ENCODE data around the gene ZFYVE9.
"Not testable (repeated sequence)": the region's sequence is repeated elsewhere in the genome, so short reads cannot be mapped to it uniquely, and the experiment has no call there.

The ZFYVE9 gene
- total RNA-seq: 12.4 reads per million, percentile 36 among the genes with 10 or more reads in this experiment

DNA sequence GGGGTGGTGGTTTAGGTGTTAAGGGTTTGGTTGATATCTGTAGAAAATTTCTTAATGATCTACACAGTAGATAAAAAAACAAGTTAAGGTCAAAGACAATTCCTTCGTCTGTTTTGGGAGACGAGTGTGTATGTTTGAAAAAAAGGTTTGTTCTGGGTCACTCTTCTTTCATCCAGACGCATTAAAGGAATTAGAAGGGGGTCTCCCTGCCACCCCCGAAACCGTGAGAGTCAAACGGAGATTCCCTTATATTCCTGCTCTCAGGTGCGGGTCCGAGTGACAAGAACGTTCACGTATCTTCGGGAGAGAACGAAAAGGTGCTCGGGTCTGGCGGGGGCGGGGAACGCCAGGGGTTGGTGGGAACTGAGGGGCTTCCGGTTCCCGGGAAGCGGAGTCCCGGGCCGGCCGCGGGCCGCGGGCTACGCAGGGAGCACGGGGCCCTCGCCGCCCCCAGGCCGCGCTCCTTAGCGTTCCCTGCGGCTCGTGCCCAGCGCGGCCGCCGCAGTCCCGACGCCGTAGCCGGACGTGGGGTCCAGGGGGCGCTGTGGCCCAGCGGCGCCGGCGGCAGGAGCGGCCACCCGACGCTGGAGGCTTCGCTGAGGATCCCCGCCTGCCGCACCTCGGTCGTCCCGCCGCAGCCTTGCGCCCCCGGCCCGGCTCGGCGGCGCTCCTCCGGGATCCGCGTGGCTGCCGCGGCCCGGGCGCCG lies at the start of gene ZFYVE9:
Gene ZFYVE9 (plus strand): TSS at position 577 of the 707 bp plus-strand sequence. CDS start 91,118 bp downstream, outside the sequence.
- DNase-seq: peak; percentile 60

GRCh38 chr1:52094300-52094699 lies 47.6 kb upstream of the ZFYVE9 start:
- not testable (repeated sequence) for DNase-seq

DNA sequence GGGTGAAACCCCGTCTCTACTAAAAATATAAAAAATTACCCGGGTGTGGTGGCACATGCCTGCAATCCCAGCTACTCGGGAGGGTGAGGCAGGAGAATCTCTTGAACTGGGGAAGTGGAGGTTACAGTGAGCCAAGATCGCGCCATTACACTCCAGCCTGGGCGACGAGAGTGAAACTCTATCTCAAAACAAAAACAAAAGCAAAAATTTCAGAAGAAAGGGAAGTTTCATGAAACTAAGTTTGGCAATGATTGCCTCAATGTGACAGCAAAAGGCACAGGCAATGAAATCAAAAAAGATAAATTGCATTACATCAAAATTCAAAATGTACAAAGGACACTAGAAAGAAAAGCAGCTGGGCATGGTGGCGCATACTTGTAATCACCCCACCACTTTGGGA lies 45.7 kb upstream of the ZFYVE9 start:
- no peak for DNase-seq

DNA sequence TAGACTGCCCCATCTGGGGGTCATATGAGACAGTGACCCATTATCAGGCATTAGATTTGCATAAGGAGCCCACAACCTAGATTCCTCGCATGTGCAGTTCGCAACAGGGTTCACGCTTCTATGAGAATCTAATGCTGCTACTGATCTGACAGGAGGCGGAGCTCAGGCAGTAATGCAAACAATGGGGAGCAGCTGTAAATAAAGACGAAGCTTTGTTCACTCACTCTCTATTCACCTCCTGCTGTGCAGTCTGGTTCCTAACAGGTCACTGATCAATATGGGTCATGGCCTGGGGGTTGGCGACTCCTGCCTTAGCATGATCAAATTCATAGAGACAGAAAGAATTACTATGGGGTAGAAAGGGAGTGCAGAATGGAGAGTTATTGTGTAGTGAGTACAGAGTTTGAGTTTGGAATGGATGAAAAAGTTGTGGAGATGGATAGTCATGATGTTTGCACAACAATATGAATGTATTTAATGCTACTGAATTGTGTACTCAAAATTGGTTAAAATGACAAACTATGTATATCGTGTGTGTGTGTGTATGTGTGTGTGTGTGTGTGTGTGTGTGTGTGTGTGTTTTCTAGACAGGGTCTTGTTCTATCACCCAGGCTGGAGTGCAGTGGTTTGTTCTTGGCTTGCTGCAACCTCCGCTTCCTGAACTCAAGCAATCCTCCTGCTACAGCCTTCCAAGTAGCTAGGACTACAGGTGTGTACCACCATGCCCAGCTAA lies 43.6 kb upstream of the ZFYVE9 start:
- DNase-seq: no peak

GRCh38 chr1:52102336-52103013 lies 39.4 kb upstream of the ZFYVE9 start:
- no peak for DNase-seq

DNA sequence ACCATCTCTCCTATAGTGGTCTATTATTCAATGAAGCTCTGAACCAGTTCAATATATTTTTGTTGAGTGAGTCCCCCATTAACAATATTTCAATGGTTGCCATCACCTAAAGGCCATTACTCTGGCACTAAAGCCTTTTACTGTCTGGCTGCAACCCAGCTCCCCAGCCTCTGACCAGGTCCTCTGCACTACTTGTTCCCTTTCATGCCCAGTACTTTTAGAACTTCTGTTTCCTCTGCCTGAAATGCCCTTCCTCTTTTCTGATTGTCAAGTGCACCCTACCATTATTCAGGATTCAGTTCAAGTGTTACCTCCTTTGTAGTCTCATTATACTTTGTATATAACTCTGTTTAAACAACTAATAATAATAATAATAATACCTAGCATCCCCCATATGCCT lies 30.4 kb upstream of the ZFYVE9 start:
- DNase-seq: no peak

- no peak for DNase-seq
Observed at GRCh38 chr1:52112489-52112888, 29.4 kb upstream of the ZFYVE9 start.

DNA sequence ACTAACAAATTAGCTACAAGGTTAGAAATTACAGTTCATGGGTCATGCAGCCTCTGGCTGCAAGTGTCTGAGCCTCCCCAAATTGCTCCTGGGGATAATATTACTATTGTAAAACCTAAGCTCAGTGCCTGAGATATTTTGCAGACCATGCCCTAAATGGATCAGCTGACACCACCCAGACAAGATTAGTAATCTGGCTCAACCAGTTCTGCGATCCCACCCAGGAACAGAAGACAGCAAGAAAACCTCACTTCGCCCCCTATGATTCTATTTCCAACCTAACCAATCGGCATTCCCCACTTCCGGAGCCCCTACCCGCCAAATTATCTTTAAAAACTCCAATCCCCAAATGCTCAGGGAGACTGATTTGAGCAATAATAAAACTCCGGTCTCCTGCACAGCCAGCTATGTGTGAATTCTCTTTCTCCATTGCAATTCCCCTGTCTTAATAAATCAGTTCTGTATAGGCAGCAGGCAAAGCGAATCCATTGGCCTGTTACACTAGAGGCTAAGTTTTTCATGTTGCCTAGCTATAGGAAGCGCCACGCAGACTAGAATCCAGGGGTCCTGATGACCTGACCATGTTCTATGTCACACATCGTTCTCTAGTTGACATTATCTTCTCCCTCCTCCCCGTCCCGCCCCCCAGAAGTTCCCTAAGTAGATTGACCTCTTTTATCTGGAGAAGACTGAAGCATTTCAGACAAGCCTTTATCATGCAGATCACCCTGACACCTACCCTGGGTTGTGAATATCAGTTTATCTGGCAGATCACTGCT lies 22.4 kb upstream of the ZFYVE9 start:
- no peak for DNase-seq

GRCh38 chr1:52122384-52122783 lies 19.5 kb upstream of the ZFYVE9 start:
- no peak for DNase-seq

GRCh38 chr1:52123622-52124021 lies 18.3 kb upstream of the ZFYVE9 start:
- no peak for DNase-seq

GRCh38 chr1:52125736-52126359 lies 16.0 kb upstream of the ZFYVE9 start:
- no peak for DNase-seq

GRCh38 chr1:52127181-52128180 lies 14.4 kb upstream of the ZFYVE9 start:
- DNase-seq: no peak

DNA sequence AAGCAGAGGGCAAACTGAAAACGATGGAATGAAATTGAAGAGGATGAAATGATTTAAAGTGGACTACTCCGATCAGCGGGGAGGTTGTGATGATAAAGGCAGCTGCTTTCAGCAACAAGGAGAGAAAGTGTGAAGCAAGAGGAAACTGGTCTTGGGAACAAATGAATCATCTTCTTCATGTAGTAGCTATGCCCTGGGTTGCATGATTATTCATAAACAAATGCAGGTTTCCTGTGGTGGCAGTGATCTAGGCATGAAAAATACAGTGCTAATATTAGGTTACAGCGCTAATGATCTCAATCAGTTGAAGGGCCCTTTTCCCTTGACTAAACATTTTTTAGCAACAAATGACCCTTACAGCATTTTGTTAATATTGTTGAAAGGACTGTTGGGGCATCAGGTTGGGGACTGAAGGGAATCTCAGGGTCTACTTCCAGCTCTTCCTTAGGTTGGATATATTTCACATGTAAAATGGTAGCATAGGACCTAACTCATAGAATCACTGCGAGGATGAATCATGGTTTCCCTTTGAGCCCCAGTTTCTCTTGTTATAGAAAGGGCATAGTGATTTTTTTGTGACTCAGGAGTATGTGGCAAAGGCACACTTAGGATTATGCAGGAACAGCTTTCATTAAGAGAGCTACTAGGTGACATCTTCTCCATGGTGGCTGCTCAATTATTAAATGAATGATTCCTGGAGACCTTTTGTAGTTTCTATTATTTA lies 1.9 kb upstream of the ZFYVE9 start:
- no peak for DNase-seq

DNA sequence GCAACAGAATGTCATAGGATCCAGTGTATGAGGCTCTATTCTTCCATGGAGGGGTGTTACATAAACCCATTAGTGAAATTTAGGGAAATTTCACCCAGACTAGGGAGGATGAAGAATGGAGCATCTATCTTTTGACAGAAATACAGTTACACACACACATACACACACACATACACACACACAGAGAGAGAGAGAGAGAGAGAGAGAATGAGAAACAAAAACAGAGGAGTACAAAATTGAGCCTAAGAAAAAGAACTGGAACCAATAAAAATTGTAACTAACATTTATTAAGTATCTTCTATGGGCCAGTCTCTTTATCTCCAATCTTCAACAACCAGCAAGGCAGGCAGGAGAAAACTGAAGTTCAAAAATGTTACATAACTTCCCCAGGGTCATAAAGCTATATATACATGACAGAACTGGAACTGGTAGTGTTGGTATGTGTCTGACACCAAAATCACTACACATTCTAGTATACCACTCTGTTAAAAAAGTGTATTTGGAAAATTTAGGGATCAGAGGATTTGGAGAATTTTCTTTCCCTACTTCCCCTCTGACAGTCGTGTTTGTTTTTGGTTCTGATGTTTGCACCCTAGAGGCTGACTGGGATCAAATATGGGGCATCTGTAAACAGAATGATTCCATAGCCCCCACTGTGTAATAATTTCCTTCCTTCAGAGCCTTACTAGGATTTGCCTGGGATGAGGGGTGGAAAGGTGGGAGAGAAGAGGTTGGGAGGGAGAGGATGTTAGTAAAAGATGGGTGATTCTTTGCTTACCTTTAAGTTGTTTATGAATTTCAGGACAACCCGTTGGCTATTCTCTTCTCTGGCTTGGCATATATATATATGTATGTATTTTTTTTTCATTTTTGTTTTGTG lies 1.0 kb upstream of the ZFYVE9 start:
- DNase-seq: no peak

DNA sequence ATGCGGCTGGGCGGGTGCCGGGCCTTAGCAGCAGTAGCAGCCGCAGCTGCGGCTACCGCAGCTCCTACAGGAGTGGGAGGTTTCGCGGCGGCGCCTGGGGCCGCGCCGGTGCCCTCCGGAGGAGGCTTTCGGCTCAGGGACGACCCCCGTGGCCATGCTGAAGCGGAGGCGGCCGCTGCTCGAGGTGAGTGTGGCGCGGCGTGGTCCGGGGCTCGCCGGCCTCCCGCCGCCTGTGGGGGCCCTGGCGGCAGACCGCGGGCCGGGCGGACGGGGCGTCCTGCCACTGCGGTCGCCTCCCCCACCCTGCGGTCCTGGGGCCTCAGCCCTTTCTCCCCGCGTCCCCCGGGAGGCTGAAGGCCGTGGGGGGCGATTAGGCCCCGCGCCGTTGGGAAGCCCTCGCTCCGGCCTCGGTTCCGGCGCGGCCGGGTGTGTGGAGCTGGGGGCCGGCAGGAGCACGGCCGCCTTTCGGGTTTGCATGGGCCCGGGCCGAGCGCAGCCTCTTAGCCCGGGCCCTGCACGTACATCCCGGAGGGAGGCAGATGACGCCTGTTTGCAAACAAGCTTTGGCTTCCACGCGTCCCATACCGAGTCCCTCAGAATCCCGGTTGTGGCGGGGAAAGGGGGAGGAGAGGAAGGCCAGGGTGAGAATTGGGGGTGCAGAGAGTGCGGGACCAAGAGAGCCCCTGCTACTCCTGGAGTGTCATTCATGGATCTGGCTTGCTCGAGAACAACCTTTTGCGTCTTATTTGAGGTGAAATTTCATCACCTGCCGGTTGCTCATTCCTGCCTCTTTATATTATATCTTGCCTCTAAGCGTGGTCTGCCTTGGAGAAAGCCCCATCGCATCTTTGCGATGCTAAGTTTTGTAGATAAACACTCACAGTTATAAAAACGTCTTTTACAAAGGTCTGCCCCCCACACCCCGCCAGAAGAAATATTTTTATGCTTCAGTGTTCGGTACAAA lies 613 bp downstream of the ZFYVE9 start:
- no peak for DNase-seq

DNA sequence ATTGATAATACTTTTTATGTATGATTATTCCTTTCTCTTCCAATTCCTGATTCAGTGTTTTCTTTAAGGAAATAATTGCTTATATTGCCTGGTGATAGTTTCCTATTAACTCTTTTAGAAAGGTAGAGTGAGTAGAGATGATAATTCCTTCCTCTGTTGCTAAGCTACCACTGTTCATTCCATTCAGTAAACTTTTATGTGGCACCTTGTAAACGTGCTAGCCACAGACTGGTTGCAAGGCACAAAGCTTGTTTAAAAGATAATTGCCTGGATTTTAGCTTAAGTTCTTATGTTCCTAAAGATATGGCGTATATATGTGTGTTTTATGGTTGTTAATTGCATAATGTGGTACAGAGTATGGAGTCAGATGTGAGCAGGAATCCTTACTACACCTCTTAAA lies 3.2 kb downstream of the ZFYVE9 start:
- no peak for DNase-seq

GRCh38 chr1:52150445-52150844 lies 8.6 kb downstream of the ZFYVE9 start:
- DNase-seq: not testable (repeated sequence)

- DNase-seq: no peak
Observed at GRCh38 chr1:52150946-52151345, 9.1 kb downstream of the ZFYVE9 start.

Measured in effector CD4-positive, alpha-beta T cell (primary cell).